Loucy (cell line): ENCODE results near the gene OR2A42.

Source experiments
- EZH2phosphoT487 ChIP-seq: fragments of 200-600 bp; IDR thresholded peaks from 2 replicates; pipeline ENCODE4 v1.6.1; 2018; ENCODE audit warnings: antibody characterized with exemption, mild to moderate bottlenecking, moderate library complexity, borderline replicate concordance
- TF ChIP-seq, protein P1 (sequence below): fragments of 200-600 bp; sonication (generic); conservative IDR thresholded peaks from 2 replicates; pipeline ENCODE4 v1.5.1; 2014; ENCODE audit warnings: mild to moderate bottlenecking, antibody characterized with exemption, low read length

- TF ChIP-seq, protein P1, sequence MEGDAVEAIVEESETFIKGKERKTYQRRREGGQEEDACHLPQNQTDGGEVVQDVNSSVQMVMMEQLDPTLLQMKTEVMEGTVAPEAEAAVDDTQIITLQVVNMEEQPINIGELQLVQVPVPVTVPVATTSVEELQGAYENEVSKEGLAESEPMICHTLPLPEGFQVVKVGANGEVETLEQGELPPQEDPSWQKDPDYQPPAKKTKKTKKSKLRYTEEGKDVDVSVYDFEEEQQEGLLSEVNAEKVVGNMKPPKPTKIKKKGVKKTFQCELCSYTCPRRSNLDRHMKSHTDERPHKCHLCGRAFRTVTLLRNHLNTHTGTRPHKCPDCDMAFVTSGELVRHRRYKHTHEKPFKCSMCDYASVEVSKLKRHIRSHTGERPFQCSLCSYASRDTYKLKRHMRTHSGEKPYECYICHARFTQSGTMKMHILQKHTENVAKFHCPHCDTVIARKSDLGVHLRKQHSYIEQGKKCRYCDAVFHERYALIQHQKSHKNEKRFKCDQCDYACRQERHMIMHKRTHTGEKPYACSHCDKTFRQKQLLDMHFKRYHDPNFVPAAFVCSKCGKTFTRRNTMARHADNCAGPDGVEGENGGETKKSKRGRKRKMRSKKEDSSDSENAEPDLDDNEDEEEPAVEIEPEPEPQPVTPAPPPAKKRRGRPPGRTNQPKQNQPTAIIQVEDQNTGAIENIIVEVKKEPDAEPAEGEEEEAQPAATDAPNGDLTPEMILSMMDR, result no peak
- TF ChIP-seq EZH2phosphoT487, result no peak
Measured at GRCh38 chr7:144255471-144255897, 16.1 kb upstream of the OR2A42 start.
